ENCODE data around the gene PRKRIP1.

Gene PRKRIP1

DNA sequence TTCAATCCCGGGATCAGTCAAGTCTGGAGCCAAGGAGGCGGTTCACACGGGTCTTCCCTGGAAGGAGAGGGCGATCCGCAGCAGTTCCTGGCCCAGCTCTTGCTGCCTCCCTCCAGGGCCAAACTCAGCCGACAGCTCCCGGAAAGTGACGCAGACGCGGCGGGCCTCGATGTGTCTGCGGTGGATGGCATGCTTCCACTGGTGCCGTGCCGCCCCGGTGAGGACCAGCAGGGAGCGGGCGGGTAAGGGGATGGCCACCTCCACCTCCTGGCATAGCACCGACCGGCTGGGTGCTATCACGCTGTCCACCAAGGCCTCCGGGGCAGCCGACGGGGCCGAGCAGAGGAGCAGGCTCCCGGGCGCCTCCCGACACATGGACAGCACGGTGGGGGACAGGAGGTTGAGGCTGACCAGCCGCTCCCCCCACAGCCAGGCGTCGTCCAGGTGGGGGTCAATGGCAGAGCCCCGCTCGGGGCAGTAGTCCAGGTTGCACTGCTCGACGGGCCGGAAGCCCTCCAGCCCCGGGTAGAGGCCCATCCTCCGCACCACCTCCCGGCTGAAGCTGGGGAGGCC lies 61.3 kb downstream of the PRKRIP1 start:
- DNase-seq (ENCODE audit: low spot score) = peak; percentile 17
- in situ Hi-C loops (cut with MboI; ENCODE audit: low pct_unique_long_range_greater_than_20kb, low sequenced_read_pairs, unreplicated experiment) = no loop called here
- TF ChIP-seq CTCF (IDR thresholded peaks at IDR 0.05; ENCODE audit: extremely low read depth, insufficient read depth, missing control alignments) = no peak

DNA sequence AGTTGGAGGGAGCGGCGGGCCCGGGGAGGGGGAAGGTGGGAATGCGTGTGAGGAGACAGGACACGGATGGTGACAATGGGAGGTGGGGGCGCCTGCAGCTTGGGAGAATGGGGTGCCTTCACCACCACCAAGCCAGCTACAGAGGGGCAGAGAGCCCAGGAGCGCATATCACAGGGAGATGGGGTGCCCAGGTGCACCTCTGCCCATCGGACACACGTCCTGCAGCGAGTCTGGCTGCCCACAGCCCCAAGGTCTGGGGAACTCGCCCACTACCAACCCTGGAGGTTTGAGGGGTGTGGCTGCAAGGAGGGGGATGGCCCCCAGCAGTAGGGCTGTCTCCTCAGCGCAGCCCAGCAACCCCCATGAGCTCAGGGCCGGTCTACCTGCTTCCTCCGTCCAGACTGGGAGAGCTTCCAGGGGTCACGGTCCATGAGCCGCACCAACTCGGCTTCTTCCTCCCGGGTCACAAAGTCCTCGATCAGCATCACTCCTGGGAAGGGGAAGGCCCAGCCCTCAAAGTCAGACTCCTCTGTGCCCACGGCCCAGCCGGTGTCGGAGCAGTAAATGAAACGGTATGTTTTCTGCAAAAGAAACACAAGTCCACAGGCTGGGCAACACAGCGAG lies 63.2 kb downstream of the PRKRIP1 start:
- peak; percentile 15 for DNase-seq (ENCODE audit: low spot score)
- TF ChIP-seq CTCF (IDR thresholded peaks at IDR 0.05; ENCODE audit: extremely low read depth, insufficient read depth, missing control alignments) = no peak
- in situ Hi-C loops (cut with MboI; ENCODE audit: low pct_unique_long_range_greater_than_20kb, low sequenced_read_pairs, unreplicated experiment) = no loop called here

DNA sequence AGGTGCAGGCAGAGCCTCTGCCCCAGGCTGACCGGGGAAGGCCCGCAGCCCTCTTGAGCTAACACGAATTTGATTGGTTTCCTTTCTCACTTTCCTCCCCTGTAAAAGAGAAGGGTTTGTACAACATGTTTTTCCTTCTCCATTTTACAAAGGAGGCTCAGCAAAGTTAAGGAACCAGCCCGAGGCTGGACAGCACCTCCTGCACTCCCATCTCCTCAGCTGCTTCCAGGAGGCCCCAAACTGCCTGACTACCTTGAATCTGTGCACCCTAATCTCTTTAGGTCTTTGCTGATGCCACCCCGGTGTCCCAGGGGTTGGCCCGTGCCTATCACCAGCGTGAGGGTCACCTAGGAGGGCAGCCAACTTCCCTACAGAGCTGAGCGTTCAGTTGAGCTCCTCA lies 64.3 kb downstream of the PRKRIP1 start:
- TF ChIP-seq CTCF (IDR thresholded peaks at IDR 0.05; ENCODE audit: extremely low read depth, insufficient read depth, missing control alignments) = no peak
- in situ Hi-C loops (cut with MboI; ENCODE audit: low pct_unique_long_range_greater_than_20kb, low sequenced_read_pairs, unreplicated experiment) = no loop called here
- DNase-seq (ENCODE audit: low spot score) = peak; percentile 20

DNA sequence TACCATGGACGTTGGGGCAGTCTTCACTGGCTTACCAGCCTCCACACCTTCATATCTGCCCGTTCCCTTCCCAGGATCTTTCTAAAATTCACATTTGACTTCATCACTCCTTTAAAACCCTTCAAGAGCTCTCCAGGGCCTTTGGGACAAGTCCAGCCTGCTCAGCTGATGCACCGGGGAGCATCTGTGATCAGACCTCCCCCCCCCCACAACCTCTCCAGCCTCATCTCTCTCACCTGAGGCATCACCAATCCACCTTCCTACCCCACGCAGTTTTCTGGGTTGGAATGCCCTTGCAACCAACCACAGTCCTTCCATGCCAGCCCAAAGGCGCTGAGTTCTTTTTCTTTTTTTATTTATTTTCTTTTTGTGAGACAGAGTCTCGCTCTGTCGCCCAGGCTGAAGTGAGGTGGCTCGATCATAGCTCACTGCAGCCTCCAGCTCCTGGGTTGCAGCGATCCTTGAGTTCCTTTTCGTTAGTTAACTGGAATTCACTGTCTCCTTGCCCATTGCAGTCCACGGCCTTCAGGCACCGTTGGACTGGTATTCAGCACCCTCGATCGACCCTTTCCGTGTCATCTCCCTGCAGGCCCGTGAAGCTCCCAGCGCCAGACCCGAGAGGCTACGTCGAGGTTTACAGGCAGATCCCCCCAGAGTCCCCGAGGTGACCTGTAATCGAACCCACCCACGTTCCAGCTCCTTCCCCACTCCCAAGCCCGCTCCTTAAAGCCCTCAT lies 67.8 kb downstream of the PRKRIP1 start:
- in situ Hi-C loops (cut with MboI; ENCODE audit: low pct_unique_long_range_greater_than_20kb, low sequenced_read_pairs, unreplicated experiment) = no loop called here
- TF ChIP-seq CTCF (IDR thresholded peaks at IDR 0.05; ENCODE audit: extremely low read depth, insufficient read depth, missing control alignments) = no peak
- DNase-seq (ENCODE audit: low spot score) = peak; percentile 54

DNA sequence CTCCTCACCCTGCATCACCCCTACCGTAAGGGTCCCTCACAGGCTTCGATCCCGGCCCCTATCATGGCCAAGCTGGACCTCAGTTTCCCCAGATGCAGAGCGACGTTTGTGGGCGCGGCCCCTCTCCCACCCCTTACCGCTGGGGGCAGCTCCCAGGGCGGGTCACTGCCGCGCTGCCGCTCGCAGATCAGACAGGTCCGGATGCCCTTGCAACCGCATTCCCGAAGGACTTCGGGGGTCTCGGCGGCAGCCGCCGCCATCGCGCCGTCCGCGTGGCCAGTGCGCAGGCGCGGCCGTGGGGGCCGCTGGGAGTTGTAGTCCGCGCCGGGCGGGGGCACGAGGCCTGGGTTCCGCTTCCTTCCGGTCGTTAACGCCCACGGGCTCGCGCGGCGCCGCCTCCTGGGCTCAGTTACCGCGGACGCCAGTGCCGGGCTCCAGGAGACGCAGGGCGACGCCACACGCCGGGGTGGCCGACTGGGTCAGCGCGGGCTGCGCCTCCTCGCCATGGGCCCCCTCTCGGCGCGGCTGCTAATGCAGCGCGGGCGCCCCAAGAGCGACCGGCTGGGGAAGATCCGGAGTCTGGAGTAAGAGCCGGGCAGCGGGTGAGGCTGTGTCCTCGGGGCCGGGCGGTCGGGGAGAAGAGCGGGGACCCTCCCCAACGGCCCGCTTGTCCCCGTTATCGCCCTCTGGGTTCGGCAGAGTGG lies 68.6 kb downstream of the PRKRIP1 start, which contains the start of the genes ALKBH4 and LRWD1:
ALKBH4 (minus strand) TSS at position 287 of the 704 bp plus-strand sequence; CDS start at position 260, 27 bp downstream.
LRWD1 (plus strand) TSS at position 408 of the 704 bp plus-strand sequence; CDS start at position 505, 97 bp downstream.
- peak; percentile 26 for TF ChIP-seq CTCF (IDR thresholded peaks at IDR 0.05; ENCODE audit: extremely low read depth, insufficient read depth, missing control alignments)
- peak; percentile 100 for DNase-seq (ENCODE audit: low spot score)
- in situ Hi-C loops (cut with MboI; ENCODE audit: low pct_unique_long_range_greater_than_20kb, low sequenced_read_pairs, unreplicated experiment) = loop anchor here (5.0 kb wide), 1 partner anchor 62 kb away; no protein-coding TSS in a partner anchor

- peak; percentile 35 for DNase-seq (ENCODE audit: low spot score)
- in situ Hi-C loops (cut with MboI; ENCODE audit: low pct_unique_long_range_greater_than_20kb, low sequenced_read_pairs, unreplicated experiment) = loop anchor here (5.0 kb wide), 1 partner anchor 64 kb away; no protein-coding TSS in a partner anchor
- no peak for TF ChIP-seq CTCF (IDR thresholded peaks at IDR 0.05; ENCODE audit: extremely low read depth, insufficient read depth, missing control alignments)
Observed at GRCh38 chr7:102466097-102466496, 69.9 kb downstream of the PRKRIP1 start.
